Loucy (cell line): Measurements from ENCODE around the gene OSTM1.

Experiments
- CTCF ChIP-seq: fragments of 200-600 bp; sonication (generic); conservative IDR thresholded peaks from 2 replicates; pipeline ENCODE4 v1.5.1; 2014; ENCODE audit warnings: mild to moderate bottlenecking, antibody characterized with exemption, low read length
- EZH2phosphoT487 ChIP-seq: fragments of 200-600 bp; IDR thresholded peaks from 2 replicates; pipeline ENCODE4 v1.6.1; 2018; ENCODE audit warnings: antibody characterized with exemption, mild to moderate bottlenecking, moderate library complexity, borderline replicate concordance

- TF ChIP-seq CTCF: peak; percentile 73
- no peak for TF ChIP-seq EZH2phosphoT487
These were observed 39.3 kb upstream of the OSTM1 start for GRCh38 chr6:108113557-108114519.
